Ramos (cell line): ENCODE data around the gene CORO7.

ENCODE experiments used
- in situ Hi-C: fragments of 300-500 bp; cut with MboI; formaldehyde crosslinking; loops from one replicate; pipeline ENCODE4 v1.14.3; 2022; ENCODE audit warnings: low sequenced_read_pairs; ENCODE audit not compliant: unreplicated experiment

The CORO7 gene

GRCh38 chr16:4426722-4427372 lies 10.5 kb upstream of the CORO7 start:
- in situ Hi-C loops = no loop called here

- in situ Hi-C loops = no loop called here
Observed at GRCh38 chr16:4426021-4426684, 9.8 kb upstream of the CORO7 start.

DNA sequence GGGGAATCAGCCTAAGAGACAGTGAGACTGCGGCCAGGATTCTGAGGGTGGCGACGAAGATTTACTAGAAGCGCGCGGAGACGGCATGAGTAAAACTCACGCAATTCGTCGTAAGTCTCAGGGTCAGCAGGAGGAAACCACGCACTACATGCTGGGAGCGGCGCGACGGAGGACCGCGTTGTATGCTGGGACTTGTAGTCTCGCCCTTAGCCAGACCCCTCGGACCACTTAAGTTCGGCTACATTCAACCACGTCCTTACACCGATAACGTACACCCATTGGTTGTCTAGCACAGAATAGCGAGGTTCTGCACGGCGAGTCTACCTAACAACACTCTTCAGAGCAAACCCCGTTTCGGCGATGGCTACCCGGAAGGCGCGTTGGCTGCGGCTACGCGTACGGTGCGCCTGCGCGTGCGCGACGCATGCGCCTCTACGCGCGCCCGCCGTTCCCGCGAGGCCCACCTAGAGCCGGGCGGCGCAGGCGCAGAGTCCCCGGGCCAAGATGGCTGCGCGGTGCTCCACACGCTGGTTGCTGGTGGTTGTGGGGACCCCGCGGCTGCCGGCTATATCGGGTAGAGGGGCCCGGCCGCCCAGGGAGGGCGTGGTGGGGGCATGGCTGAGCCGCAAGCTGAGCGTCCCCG lies 9.1 kb upstream of the CORO7 start, which contains the start of gene DNAJA3:
Gene DNAJA3, plus strand, starts transcription at position 491 of the 643 bp plus-strand sequence. Its CDS starts 14 bp downstream, at position 505.
- in situ Hi-C loops = no loop called here

DNA sequence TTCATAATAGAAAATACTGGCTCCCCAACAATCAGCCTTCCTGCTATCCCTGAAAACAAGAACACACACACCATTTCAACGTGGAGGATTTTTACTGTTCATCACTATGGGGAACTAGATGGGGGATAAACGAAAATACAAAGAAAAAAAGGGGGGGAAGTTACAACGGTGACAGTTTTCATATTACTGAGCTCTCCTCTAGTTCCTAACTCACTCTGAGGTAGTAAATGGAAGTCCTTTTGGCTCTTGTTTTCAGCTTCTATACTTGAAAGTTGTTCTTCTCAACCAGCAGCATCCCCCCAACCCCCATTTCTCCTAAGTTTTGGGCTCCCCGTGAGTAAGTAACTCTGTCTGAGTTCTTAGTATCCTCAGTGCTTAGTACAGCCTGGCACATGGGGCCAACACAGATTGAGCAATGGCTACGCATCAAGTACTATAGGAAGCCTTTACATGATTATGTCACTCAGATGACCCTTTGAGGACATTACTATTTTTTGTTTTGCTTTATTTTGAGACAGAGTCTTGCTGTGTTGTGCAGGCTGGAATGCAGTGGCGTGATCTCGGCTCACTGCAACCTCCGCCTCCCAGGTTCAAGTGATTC lies 4.2 kb upstream of the CORO7 start:
- in situ Hi-C loops = no loop called here

DNA sequence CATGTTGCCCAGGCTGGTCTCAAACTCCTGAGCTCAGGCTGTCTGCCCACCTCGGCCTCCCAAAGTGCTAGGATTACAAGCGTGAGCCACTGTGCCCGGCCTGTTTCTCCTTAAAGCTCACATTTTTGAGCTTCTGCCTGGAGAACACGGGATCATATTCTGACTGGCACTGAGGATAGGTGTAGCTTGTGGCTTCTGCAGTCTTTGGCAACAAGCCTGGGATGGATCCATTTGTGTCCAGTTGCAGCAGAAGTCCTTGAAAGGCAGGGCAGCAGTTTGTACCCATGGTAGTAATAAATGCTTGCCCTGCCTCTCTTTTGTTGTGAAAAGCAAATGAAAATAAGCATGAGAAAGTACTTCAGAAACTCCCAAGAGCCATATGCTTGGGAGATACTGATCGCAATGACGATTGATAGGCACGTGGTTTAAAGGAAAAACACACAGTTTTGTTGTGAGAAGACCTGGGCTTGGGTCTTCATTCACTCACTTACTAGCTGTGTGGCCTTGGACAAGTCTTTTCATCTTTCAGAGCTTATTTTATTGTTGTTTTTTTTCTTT lies 3.1 kb upstream of the CORO7 start:
- in situ Hi-C loops = no loop called here

DNA sequence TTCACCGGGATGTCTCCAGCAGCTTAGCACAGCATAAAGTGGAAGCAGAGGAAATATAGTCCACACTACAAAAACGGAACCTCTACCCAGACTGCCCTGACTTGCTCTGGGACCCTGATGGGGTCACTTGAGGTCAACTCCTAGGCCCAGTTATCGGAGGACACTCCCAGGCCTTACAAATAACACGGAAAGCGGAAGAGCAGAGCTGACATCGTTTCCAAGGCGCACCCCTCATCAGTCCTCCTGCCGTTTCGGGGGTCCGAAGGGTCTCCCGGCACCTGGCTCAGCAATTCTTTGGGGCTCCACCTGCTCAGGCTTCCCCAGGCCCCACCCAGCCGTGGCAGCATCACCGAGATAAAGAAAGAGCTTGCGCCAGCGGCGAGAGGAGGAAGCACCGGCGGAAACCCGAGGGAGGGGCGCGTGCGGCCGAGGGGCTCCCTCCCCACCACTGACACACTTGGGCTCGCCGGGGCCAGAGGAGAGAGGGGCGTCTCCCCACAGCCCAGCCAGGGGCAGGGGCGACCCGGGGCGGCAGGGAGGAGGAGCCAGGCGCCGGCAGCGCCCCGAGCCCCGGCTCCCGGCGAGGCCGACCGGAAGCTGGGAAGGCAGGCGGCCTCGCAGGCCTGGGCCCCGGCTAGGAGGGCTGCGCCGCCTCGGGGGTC lies 727 bp downstream of the CORO7 start:
- in situ Hi-C loops = no loop called here

GRCh38 chr16:4414187-4414917 lies 2.0 kb downstream of the CORO7 start:
- in situ Hi-C loops = no loop called here

DNA sequence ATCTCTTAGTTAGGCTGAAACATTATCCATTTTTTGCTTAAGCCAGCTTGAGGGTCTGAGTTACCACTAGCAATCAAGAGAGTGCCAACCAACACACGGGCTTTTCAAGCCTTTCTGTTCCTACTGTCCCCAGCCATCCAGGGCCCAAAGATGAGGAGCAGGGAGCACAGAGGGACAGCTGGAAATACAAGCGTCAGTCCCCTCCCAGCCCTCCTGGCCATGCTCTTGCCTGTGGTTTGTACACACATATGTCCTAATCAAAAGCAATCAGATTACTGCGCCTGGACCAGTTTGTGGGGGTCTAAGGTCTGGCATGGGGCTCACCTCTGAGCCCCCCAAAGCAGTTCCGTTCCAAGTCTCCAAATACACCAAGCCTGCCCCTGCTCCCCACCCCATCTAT lies 3.5 kb downstream of the CORO7 start:
- in situ Hi-C loops = no loop called here

- in situ Hi-C loops = no loop called here
Observed at GRCh38 chr16:4412159-4412558, 4.2 kb downstream of the CORO7 start.

- in situ Hi-C loops = no loop called here
Observed at GRCh38 chr16:4411684-4412083, 4.7 kb downstream of the CORO7 start.

DNA sequence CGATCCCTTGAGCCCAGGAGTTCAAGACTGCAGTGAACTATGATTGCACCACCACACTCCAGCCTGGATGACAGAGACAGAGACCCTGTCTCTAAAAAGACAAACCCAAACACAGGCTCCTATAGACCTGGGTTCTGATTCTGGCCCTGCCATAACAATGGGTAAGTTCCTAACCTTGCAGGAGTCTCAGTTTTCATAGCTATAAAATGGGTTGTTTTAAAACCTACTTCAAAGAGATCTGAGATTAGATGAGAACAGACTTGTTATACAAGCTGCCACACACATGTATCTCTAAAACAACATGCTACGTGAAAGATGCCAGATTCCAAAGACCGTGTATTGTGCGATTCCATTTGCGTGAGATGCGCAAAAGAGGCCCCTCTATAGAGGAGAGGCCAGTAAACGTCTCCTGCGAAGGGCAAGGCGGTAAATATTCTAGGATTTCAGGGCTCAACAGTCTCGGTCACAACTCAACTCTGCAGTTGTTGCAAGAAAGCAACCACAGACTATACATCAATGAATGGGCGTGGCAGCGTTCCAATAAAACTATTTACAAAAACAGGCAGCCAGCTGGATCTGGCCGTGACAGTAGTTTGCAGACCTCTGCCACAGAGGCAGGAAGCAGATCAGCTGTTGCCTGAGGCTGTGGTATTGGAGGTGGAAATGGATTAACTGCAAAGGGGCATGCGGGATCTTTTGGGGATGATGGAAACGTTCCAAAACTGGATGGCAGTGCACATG lies 5.9 kb downstream of the CORO7 start:
- in situ Hi-C loops = no loop called here

- in situ Hi-C loops = no loop called here
Observed at GRCh38 chr16:4409081-4409932, 7.1 kb downstream of the CORO7 start.

GRCh38 chr16:4408323-4408690 lies 8.1 kb downstream of the CORO7 start:
- in situ Hi-C loops = no loop called here

DNA sequence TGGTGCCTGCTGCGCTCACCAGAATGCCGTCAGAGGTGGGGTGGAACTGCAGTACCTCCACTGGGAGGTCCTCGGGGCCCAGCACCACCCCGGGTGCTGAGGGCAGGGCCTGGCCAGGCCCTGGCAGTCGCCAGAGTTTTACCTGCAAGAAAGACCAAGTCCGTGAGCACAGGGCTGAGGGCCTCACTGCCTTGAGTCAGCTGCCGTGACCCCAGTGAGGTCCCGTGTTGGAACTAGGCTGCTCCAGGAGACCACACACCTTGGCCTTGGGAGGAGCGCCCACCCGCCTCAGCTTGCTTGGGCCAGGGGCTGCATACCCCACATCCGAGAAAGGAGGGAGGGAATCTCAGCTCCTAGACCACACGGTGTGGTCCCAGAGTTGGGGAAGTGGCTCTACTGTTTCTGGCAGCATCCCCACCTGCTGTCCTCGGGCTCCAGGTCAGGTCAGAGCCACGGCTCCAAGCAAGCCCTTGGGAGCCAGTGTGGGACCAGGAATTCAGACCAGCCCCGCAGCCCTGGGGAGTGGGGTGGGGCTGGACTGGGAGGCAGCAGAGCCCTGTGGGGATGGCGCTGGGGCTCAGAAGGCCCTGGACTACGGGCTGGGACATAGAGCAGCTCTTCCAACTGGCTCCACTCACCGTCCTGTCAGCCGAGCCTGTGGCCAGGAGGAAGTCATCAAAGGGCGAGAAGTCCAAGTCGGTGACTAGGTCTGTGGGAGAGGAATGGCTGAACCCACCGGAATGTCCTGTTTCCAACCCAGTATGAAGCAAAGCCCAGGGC lies 8.7 kb downstream of the CORO7 start:
- in situ Hi-C loops = no loop called here

DNA sequence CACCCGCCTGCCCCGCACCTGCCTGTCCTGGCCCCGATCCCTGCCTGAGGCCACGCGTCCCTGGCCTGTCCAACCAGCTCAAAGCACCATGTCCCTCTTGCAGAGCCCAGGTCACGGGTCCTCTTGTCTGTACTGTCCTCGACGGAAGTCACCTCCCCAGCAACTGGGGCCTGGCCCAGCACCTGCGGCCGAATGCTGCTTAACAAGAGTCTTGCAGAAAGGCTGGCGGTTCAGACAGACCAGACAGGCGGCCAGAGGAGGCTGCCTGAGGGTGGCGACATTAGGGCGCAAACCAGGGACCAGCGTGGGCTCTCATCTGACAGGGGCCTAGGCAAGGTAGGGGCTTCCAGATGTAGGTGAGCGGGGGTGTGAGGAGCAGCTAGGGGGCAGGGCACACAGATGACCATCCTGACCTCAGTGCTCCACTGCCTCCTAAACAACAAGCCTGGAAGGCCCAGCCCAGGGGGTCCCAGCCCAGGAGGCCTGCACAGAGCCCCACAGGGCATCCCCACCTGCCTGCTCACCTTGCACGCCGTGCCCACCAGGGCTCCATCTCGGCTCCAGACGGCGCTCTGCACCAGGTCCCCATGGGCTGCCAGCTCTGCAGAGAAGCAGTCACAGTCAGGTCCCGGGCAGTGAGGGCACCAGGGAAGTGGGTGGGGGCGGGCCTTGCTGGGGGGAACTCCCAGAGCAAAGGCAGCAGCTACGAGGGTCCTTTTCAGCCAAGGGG lies 11.3 kb downstream of the CORO7 start:
- in situ Hi-C loops = no loop called here

GRCh38 chr16:4404247-4404966 lies 12.0 kb downstream of the CORO7 start:
- in situ Hi-C loops = no loop called here
